Sigmoid colon (tissue), 4 donors: ENCODE data around the gene ALDH6A1.

ENCODE experiments used
- EP300 ChIP-seq, 4 donors: sonication (generic); formaldehyde crosslinking; IDR thresholded peaks; one replicate each; pipeline ENCODE4 v1.6.1; 2017; ENCODE audit warnings: antibody characterized with exemption in 4 of 4
- POLR2A ChIP-seq, 2 donors: fragments of 450-650 bp; IDR thresholded peaks; one replicate each; pipeline ENCODE4 v1.6.1; 2016; ENCODE audit warnings: antibody characterized with exemption in 2 of 2, mild to moderate bottlenecking in 2 of 2, moderate library complexity in 2 of 2
- TF ChIP-seq, protein P1 (sequence below), 4 experiments: fragments of 450-650 bp in 3 of 4; fragments of 200-600 bp in 1 of 4; IDR thresholded peaks; one replicate each; pipeline ENCODE4 v1.5.1; 2016 to 2019; ENCODE audit warnings: antibody characterized with exemption in 4 of 4, mild to moderate bottlenecking in 3 of 4, moderate library complexity in 2 of 4

DNA sequence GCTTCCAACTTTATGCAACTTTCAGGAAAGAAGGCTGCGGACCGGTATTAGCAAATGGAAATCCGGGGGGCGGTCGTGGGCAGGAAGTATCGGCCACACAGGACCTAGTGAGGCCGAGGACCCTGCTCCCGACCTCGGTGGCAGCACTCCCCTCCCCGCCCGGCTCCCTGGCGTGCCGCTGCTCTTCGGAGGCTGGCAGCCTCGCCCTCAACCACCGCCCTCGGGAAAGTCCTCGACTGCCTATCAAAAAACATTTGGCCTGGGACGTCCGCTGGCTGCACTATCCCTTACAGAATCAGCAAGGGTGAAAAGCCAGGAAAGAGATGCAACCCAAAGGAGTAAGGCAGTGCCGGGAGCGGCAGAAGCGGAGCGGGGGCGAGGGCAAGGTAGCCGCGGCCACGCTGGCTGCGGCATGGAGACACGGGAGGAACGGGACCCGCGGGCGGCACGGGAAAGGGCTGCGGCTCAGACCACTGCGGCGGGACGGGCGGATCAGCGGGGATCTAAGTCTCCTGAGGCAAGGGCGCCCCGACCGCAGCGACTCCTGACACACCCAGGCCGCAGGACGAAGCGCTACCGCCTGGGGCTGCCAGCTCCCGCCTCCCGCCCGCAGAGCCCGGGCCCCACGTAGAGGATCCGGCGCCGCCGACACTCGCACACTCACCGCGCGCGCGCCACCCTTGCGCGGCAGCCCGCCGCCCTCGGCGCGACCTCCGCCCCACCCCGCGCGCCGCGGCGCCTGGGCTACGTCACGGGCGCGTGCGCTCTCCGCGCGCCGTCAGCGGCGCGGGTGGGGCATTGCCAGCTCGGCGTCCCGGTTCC, 65.5 kb downstream of the ALDH6A1 start, which contains the start of the genes BBOF1 and ENTPD5:
- peak; percentile 57 to 64 for TF ChIP-seq POLR2A (IDR thresholded peaks at IDR 0.05)
- TF ChIP-seq, protein P1, sequence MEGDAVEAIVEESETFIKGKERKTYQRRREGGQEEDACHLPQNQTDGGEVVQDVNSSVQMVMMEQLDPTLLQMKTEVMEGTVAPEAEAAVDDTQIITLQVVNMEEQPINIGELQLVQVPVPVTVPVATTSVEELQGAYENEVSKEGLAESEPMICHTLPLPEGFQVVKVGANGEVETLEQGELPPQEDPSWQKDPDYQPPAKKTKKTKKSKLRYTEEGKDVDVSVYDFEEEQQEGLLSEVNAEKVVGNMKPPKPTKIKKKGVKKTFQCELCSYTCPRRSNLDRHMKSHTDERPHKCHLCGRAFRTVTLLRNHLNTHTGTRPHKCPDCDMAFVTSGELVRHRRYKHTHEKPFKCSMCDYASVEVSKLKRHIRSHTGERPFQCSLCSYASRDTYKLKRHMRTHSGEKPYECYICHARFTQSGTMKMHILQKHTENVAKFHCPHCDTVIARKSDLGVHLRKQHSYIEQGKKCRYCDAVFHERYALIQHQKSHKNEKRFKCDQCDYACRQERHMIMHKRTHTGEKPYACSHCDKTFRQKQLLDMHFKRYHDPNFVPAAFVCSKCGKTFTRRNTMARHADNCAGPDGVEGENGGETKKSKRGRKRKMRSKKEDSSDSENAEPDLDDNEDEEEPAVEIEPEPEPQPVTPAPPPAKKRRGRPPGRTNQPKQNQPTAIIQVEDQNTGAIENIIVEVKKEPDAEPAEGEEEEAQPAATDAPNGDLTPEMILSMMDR (IDR thresholded peaks at IDR 0.05), result no peak
- no peak for TF ChIP-seq EP300 (IDR thresholded peaks at IDR 0.05)
